Activated CD4-positive, alpha-beta T cell treated with anti-CD3 and anti-CD28 coated beads for 36 hours (primary cell): ENCODE measurements around the gene PTMS. TPM values are rescaled to one million over a fixed set of nuclear protein-coding genes. Genes with fewer than 3 reads are reported as not detected.

Experiments used
- ATAC-seq: fragments of 200-7000 bp; cut with Tn5 transposase; one replicate; pipeline ENCODE4 v1.10.0; 2021; ENCODE audit warnings: mild to moderate bottlenecking, moderate library complexity
- CTCF ChIA-PET: fragments of 350-600 bp; sonication (Branson Sonifier 250); formaldehyde crosslinking; loops from one replicate; lab custom pipeline; 2021; ENCODE audit warnings: antibody characterized with exemption; lab: Charles Lee
- POLR2A ChIA-PET: fragments of 350-600 bp; sonication (Branson Sonifier 250); formaldehyde crosslinking; loops from one replicate; lab custom pipeline; 2021; ENCODE audit warnings: antibody characterized with exemption, inconsistent platforms; lab: Charles Lee
- DNase-seq: peaks from one replicate; pipeline ENCODE4 v3.0.0-alpha.2; 2020
- H3K27ac Mint-ChIP-seq: one replicate; pipeline ENCODE4 v1.8.0; 2021; ENCODE audit warnings: mixed read lengths
- H3K27me3 Mint-ChIP-seq: one replicate; pipeline ENCODE4 v1.8.0; 2021; ENCODE audit warnings: mixed read lengths
- H3K36me3 Mint-ChIP-seq: one replicate; pipeline ENCODE4 v1.8.0; 2021; ENCODE audit warnings: low read depth, mixed read lengths
- H3K4me1 Mint-ChIP-seq: one replicate; pipeline ENCODE4 v1.8.0; 2021; ENCODE audit warnings: mixed read lengths
- H3K4me3 Mint-ChIP-seq: one replicate; pipeline ENCODE4 v1.8.0; 2021; ENCODE audit warnings: mild to moderate bottlenecking, moderate library complexity, mixed read lengths
- H3K9me3 Mint-ChIP-seq: one replicate; pipeline ENCODE4 v1.8.0; 2021; ENCODE audit warnings: low read depth, mixed read lengths
- intact Hi-C, 2 experiments: fragments of 100-400 bp; cut with DNase I in 1 of 2; cut with micrococcal nuclease in 1 of 2; formaldehyde crosslinking; loops; one replicate each; pipeline versions ENCODE4 v1.14.2 to v1.15.1; 2022 to 2024; cut with DNase I, micrococcal nuclease
- total RNA-seq, 2 experiments: library from RNA; stranded (reverse); gene quantifications; one replicate each; pipeline ENCODE4 v1.2.3, GENCODE V29; 2021

PTMS gene
- total RNA-seq, 2 experiments from 2014 or later = 62.2 to 105 TPM

GRCh38 chr12:6778574-6779550 is 12.7 kb downstream of the PTMS start:
- peaks cover 5% of the 10 kb centered on the region for H3K27me3 Mint-ChIP-seq
- CTCF ChIA-PET = interaction anchor here (0.5 to 4.7 kb wide), 15 partner anchors 8 to 177 kb away, joined by 3 to 37 read pairs (median 4); partner anchors contain the start of genes CD4, CDCA3, COPS7A and MLF2
- peak overlapping the region; percentile 84 for H3K27ac Mint-ChIP-seq
- peak overlapping the region; percentile 72 for H3K4me3 Mint-ChIP-seq
- intact Hi-C loops = loop anchor here (1.0 to 5.0 kb wide), 10 partner anchors 10 to 162 kb away; partner anchors contain the start of genes ZNF384 (in 2 of the 2), CD4 (in 1 of the 2), COPS7A (in 1 of the 2) and MLF2 (in 1 of the 2)
- ATAC-seq (peak; percentile 59), DNase-seq (peak; percentile 95)
- no peaks in the 10 kb centered on the region for H3K9me3 Mint-ChIP-seq
- peaks cover 40% of the 10 kb centered on the region for H3K36me3 Mint-ChIP-seq
- peaks cover 91% of the 10 kb centered on the region for H3K4me1 Mint-ChIP-seq
- POLR2A ChIA-PET = interaction anchor here (0.6 to 0.8 kb wide), 2 partner anchors 163 to 245 kb away, joined by 3 to 5 read pairs; no protein-coding TSS in a partner anchor

GRCh38 chr12:6779708-6780432 is 13.7 kb downstream of the PTMS start:
- intact Hi-C loops = loop anchor here (1.0 to 5.0 kb wide), 12 partner anchors 9 to 338 kb away; partner anchors contain the start of genes MLF2 (in 2 of the 2), ZNF384 (in 2 of the 2), CD27 (in 1 of the 2) and CD4 (in 1 of the 2)
- peak; percentile 35 for ATAC-seq
- Mint-ChIP-seq H3K4me3 (peak overlapping the region; percentile 1), H3K4me1 (peaks cover 91% of the 10 kb centered on the region), H3K36me3 (peaks cover 31% of the 10 kb centered on the region), H3K27me3 (peaks cover 2% of the 10 kb centered on the region), H3K9me3 (no peaks in the 10 kb centered on the region), H3K27ac (peak overlapping the region; percentile 84)
- CTCF ChIA-PET = interaction anchor here (0.5 to 4.7 kb wide), 16 partner anchors 9 to 358 kb away, joined by 3 to 37 read pairs (median 4); partner anchors contain the start of genes CD4, CDCA3, LAG3 and MLF2
- DNase-seq = peak; percentile 54
- POLR2A ChIA-PET = interaction anchor here (0.6 to 1.9 kb wide), 8 partner anchors 10 to 99 kb away, joined by 3 to 14 read pairs (median 4); partner anchors contain the start of genes CD4, CDCA3, MLF2 and USP5

DNA sequence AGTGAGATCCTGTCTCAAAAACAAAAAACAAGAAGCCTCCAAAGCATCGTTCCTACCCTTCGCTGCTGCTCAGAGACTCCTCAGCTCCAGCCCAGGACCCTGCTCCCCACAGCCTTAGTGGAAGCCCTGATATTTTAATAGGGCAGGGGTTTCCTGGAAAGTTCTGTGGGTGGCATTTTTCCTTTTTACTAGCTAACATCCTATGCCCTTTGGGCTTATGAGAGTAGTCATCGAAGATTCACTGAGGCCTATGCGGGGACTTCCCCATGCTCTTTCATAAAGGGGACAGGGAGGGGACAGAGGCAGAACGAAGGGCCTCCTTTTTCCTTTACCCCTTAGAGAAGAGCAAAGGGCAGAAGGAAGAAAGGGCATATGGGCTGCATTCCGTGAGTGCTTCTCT is 14.4 kb downstream of the PTMS start:
- CTCF ChIA-PET = interaction anchor here (0.5 to 4.7 kb wide), 17 partner anchors 9 to 359 kb away, joined by 3 to 37 read pairs (median 4); partner anchors contain the start of genes CD4, CDCA3, COPS7A and LAG3
- intact Hi-C loops = loop anchor here (1.0 to 5.0 kb wide), 3 partner anchors 27 to 338 kb away; partner anchors contain the start of genes CD27 (in 1 of the 2) and MLF2 (in 1 of the 2)
- peak; percentile 72 for DNase-seq
- Mint-ChIP-seq H3K4me1 (peaks cover 91% of the 10 kb centered on the region), H3K27me3 (peaks cover 2% of the 10 kb centered on the region), H3K4me3 (peak overlapping the region; percentile 57), H3K27ac (peak overlapping the region; percentile 84), H3K36me3 (peaks cover 24% of the 10 kb centered on the region), H3K9me3 (no peaks in the 10 kb centered on the region)
- POLR2A ChIA-PET = interaction anchor here (0.7 to 1.9 kb wide), 9 partner anchors 9 to 248 kb away, joined by 3 to 14 read pairs (median 4); partner anchors contain the start of genes CD4, CDCA3, MLF2 and SPSB2
- ATAC-seq = peak; percentile 70

DNA sequence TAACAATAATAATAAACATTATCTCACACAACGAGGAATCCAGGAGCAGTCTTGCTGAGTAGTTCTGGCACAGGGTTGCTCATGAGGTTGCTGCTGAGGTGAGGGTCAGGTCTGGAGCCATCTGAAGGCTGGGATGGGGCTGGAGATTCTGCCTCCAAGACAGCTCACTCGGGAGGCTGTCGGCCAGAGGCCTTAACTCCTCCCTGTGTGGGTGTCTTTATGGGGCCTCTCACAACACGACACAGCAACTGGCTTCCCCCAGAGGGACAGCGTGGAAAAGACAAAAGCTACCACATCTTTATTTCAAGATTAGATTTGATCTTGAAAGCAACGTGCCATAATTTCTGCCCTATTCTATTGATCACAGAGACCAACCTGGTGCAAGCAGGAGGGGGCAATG is 16.0 kb downstream of the PTMS start:
- H3K27me3 Mint-ChIP-seq = no peaks in the 10 kb centered on the region
- ChIA-PET CTCF (interaction anchor here (0.5 to 4.7 kb wide), 10 partner anchors 7 to 143 kb away, joined by 3 to 37 read pairs (median 4); partner anchors contain the start of genes CD4, LAG3, MLF2 and PTMS), POLR2A (interaction anchor here (0.6 to 1.3 kb wide), 3 partner anchors 11 to 858 kb away, joined by 3 to 4 read pairs (median 3); partner anchors contain the start of genes C12orf57 and RNU7-1)
- peak overlapping the region; percentile 71 for H3K27ac Mint-ChIP-seq
- H3K9me3 Mint-ChIP-seq = no peaks in the 10 kb centered on the region
- ATAC-seq (no peak), DNase-seq (no peak)
- peak overlapping the region; percentile 31 for H3K4me3 Mint-ChIP-seq
- H3K36me3 Mint-ChIP-seq = peaks cover 12% of the 10 kb centered on the region
- intact Hi-C loops = loop anchor here in 1 of 2 experiments (5.0 kb wide), 1 partner anchor 340 kb away; the partner anchor contains the start of gene CD27
- peaks cover 91% of the 10 kb centered on the region for H3K4me1 Mint-ChIP-seq

- peaks cover 7% of the 10 kb centered on the region for H3K36me3 Mint-ChIP-seq
- DNase-seq (peak; percentile 52), ATAC-seq (no peak)
- peak overlapping the region; percentile 86 for H3K27ac Mint-ChIP-seq
- POLR2A ChIA-PET = interaction anchor here (1.1 to 1.3 kb wide), 3 partner anchors 8 to 161 kb away, joined by 3 to 4 read pairs (median 3); partner anchors contain the start of genes C12orf57 and RNU7-1
- intact Hi-C loops = loop anchor here in 1 of 2 experiments (5.0 kb wide), 1 partner anchor 341 kb away; the partner anchor contains the start of gene CD27
- H3K9me3 Mint-ChIP-seq = no peaks in the 10 kb centered on the region
- H3K4me3 Mint-ChIP-seq = peak overlapping the region; percentile 22
- no peaks in the 10 kb centered on the region for H3K27me3 Mint-ChIP-seq
- peaks cover 86% of the 10 kb centered on the region for H3K4me1 Mint-ChIP-seq
- CTCF ChIA-PET = interaction anchor here (0.5 to 4.7 kb wide), 14 partner anchors 6 to 216 kb away, joined by 3 to 37 read pairs (median 3); partner anchors contain the start of genes CD4, LAG3 and MLF2
Measured at GRCh38 chr12:6782850-6783566, 16.8 kb downstream of the PTMS start.

DNA sequence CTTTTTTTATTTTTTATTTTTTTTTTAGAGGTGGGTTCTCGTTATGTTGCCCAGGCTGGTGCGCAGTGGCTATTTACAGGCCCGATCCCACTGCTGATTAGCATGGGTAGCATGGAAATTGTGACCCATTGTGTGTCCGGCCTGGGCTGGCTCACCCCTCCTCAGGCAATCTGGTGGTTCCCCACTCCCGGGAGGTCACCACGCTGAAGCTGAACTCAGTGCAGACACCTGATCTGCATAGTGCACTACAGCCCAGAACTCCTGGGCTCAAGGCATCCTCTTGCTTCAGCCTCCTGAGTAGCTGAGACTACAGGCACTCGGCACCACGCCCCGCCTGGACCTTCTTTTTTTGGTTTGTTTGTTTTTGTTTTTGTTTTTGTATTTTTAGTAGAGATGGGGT is 17.7 kb downstream of the PTMS start:
- ChIA-PET CTCF (interaction anchor here (0.5 to 2.3 kb wide), 9 partner anchors 11 to 1223 kb away, joined by 3 to 9 read pairs (median 6); partner anchors contain the start of genes LAG3, MLF2 and PTMS), POLR2A (interaction anchor here (1.3 kb wide), 1 partner anchor 9 kb away, joined by 3 read pairs; no protein-coding TSS in a partner anchor)
- DNase-seq (no peak), ATAC-seq (no peak)
- H3K27me3 Mint-ChIP-seq = no peaks in the 10 kb centered on the region
- intact Hi-C loops = loop anchor here in 1 of 2 experiments (5.0 kb wide), 1 partner anchor 342 kb away; the partner anchor contains the start of gene CD27
- no peaks in the 10 kb centered on the region for H3K36me3 Mint-ChIP-seq
- no peaks in the 10 kb centered on the region for H3K9me3 Mint-ChIP-seq
- peak overlapping the region; percentile 59 for H3K27ac Mint-ChIP-seq
- no peak overlapping the region for H3K4me3 Mint-ChIP-seq
- peaks cover 86% of the 10 kb centered on the region for H3K4me1 Mint-ChIP-seq

- ChIA-PET POLR2A (interaction anchor here (1.3 kb wide), 1 partner anchor 10 kb away, joined by 3 read pairs; no protein-coding TSS in a partner anchor), CTCF (interaction anchor here (0.5 to 2.3 kb wide), 9 partner anchors 12 to 1222 kb away, joined by 3 to 9 read pairs (median 6); partner anchors contain the start of genes LAG3, MLF2 and PTMS)
- DNase-seq (no peak), ATAC-seq (no peak)
- intact Hi-C loops = loop anchor here in 1 of 2 experiments (5.0 kb wide), 1 partner anchor 342 kb away; the partner anchor contains the start of gene CD27
- H3K27ac Mint-ChIP-seq = no peak overlapping the region
- peaks cover 86% of the 10 kb centered on the region for H3K4me1 Mint-ChIP-seq
- no peaks in the 10 kb centered on the region for H3K27me3 Mint-ChIP-seq
- H3K9me3 Mint-ChIP-seq = no peaks in the 10 kb centered on the region
- no peak overlapping the region for H3K4me3 Mint-ChIP-seq
- no peaks in the 10 kb centered on the region for H3K36me3 Mint-ChIP-seq
Measured at GRCh38 chr12:6784296-6784695, 18.1 kb downstream of the PTMS start.

- ChIA-PET CTCF (interaction anchor here (0.6 to 1.8 kb wide), 5 partner anchors 16 to 117 kb away, joined by 3 to 9 read pairs (median 7); partner anchors contain the start of genes MLF2 and PTMS), POLR2A (interaction anchor here (0.6 kb wide), 1 partner anchor 85 kb away, joined by 3 read pairs; no protein-coding TSS in a partner anchor)
- intact Hi-C loops = loop anchor here (5.0 kb wide), 3 partner anchors 177 to 442 kb away; partner anchors contain the start of genes CD27 (in 1 of the 2), CHD4 (in 1 of the 2) and TNFRSF1A (in 1 of the 2)
Measured at GRCh38 chr12:6784761-6785160, 18.6 kb downstream of the PTMS start.

More at GRCh38 chr12:6784761-6785160, 18.6 kb downstream of the PTMS start:
- Mint-ChIP-seq H3K27me3 (no peaks in the 10 kb centered on the region), H3K36me3 (peaks cover 2% of the 10 kb centered on the region), H3K4me1 (peaks cover 82% of the 10 kb centered on the region), H3K4me3 (no peak overlapping the region), H3K9me3 (no peaks in the 10 kb centered on the region), H3K27ac (no peak overlapping the region)
- no peak for ATAC-seq
- no peak for DNase-seq
